B cell (primary cell): ENCODE measurements around the gene KAZN. TPM values are rescaled to one million over a fixed set of nuclear protein-coding genes. Genes with fewer than 3 reads are reported as not detected.

Experiments
- ATAC-seq: fragments of 200-7000 bp; cut with Tn5 transposase; one replicate; pipeline ENCODE4 v1.10.0; 2021; ENCODE audit warnings: low read depth, mild to moderate bottlenecking, moderate number of reproducible peaks, moderate library complexity
- CTCF ChIA-PET: fragments of 350-600 bp; sonication (Branson Sonifier 250); formaldehyde crosslinking; loops from one replicate; lab custom pipeline; 2021; ENCODE audit warnings: antibody characterized with exemption, inconsistent platforms; lab: Charles Lee
- POLR2A ChIA-PET: fragments of 350-600 bp; sonication (Branson Sonifier 250); formaldehyde crosslinking; loops from one replicate; lab custom pipeline; 2021; ENCODE audit warnings: antibody characterized with exemption; lab: Charles Lee
- DNase-seq: peaks from one replicate; pipeline ENCODE4 v3.0.0; 2013
- H2AFZ ChIP-seq: 2 replicates; pipeline ENCODE4 v1.6.1; 2012; ENCODE audit warnings: mild to moderate bottlenecking, low read depth, low read length; ENCODE audit not compliant: insufficient read depth, poor library complexity, severe bottlenecking
- H3K27ac ChIP-seq, 2 donors: 1 replicate in 1 of 2; 2 replicates in 1 of 2; pipeline ENCODE4 v1.5.1; 2012 to 2013; ENCODE audit warnings: low read length in 2 of 2, mild to moderate bottlenecking in 2 of 2, moderate library complexity in 1 of 2
- H3K27me3 ChIP-seq, 4 experiments: fragments of 200-600 bp in 1 of 4; sonication (generic) in 1 of 4; replicated peaks in 1 of 4; 1 replicate in 2 of 4; 2 replicates in 2 of 4; pipeline versions ENCODE4 v1.6.1 to v1.7.0; 2013 to 2016; ENCODE audit warnings: low read length in 3 of 4, mild to moderate bottlenecking in 2 of 4, mixed read lengths in 1 of 4, moderate library complexity in 1 of 4; ENCODE audit not compliant: insufficient read depth in 4 of 4, control insufficient read depth in 3 of 4; ENCODE audit errors: control extremely low read depth in 1 of 4
- H3K36me3 ChIP-seq, 2 experiments: replicated peaks in 1 of 2; 1 replicate in 1 of 2; 2 replicates in 1 of 2; pipeline versions ENCODE4 v1.6.1 to v1.7.1; 2013; ENCODE audit warnings: low read length in 1 of 2; ENCODE audit not compliant: insufficient read depth in 2 of 2, control insufficient read depth in 1 of 2; ENCODE audit errors: control extremely low read depth in 1 of 2, extremely low read depth in 1 of 2
- H3K4me1 ChIP-seq, 2 donors: fragments of 200-600 bp in 1 of 2; sonication (generic) in 1 of 2; 1 replicate in 1 of 2; 2 replicates in 1 of 2; pipeline versions ENCODE4 v1.5.1 to v1.6.1; 2013 to 2017; ENCODE audit warnings: low read length in 2 of 2; ENCODE audit not compliant: control insufficient read depth in 2 of 2, insufficient read depth in 2 of 2
- H3K4me2 ChIP-seq: replicated peaks from 2 replicates; pipeline ENCODE3; 2012; ENCODE audit warnings: mild to moderate bottlenecking, low read depth, low read length; ENCODE audit not compliant: poor library complexity, severe bottlenecking
- H3K4me3 ChIP-seq, 5 experiments: fragments of 200-600 bp in 1 of 5; sonication (generic) in 1 of 5; 1 replicate in 3 of 5; 2 replicates in 2 of 5; pipeline versions ENCODE4 v1.5.1 to v1.7.0; 2011 to 2016; ENCODE audit warnings: low read length in 4 of 5, mild to moderate bottlenecking in 4 of 5, low read depth in 2 of 5, control low read depth in 1 of 5, moderate library complexity in 1 of 5; ENCODE audit not compliant: insufficient read depth in 1 of 5; ENCODE audit errors: control extremely low read depth in 1 of 5, extremely low read depth in 1 of 5
- H3K79me2 ChIP-seq: fragments of 200-600 bp; sonication (generic); one replicate; pipeline ENCODE4 v1.6.0; 2016; ENCODE audit warnings: low read length; ENCODE audit not compliant: control insufficient read depth, insufficient read depth
- H3K9ac ChIP-seq: fragments of 200-600 bp; sonication (generic); 2 replicates; pipeline ENCODE4 v1.6.1; 2017; ENCODE audit warnings: mild to moderate bottlenecking, low read length, moderate library complexity
- H3K9me3 ChIP-seq, 3 donors: one replicate each; pipeline versions ENCODE4 v1.6.1 to v1.7.1; 2013; ENCODE audit warnings: low read length in 2 of 3; ENCODE audit not compliant: control insufficient read depth in 2 of 3, insufficient read depth in 1 of 3; ENCODE audit errors: control extremely low read depth in 1 of 3
- H4K20me1 ChIP-seq: 2 replicates; pipeline ENCODE4 v1.6.0; 2012; ENCODE audit warnings: mild to moderate bottlenecking, low read length; ENCODE audit not compliant: insufficient read depth, control insufficient read depth, poor library complexity, severe bottlenecking
- H3K27ac Mint-ChIP-seq: one replicate; pipeline ENCODE4 v1.8.0; 2021; ENCODE audit warnings: mixed read lengths
- H3K27me3 Mint-ChIP-seq: one replicate; pipeline ENCODE4 v1.8.0; 2021; ENCODE audit warnings: mixed read lengths
- H3K4me1 Mint-ChIP-seq: one replicate; pipeline ENCODE4 v1.8.0; 2021; ENCODE audit warnings: mixed read lengths
- H3K4me3 Mint-ChIP-seq: one replicate; pipeline ENCODE4 v1.8.0; 2021; ENCODE audit warnings: mixed read lengths
- H3K9me3 Mint-ChIP-seq: one replicate; pipeline ENCODE4 v1.8.0; 2022; ENCODE audit warnings: mixed read lengths; ENCODE audit not compliant: insufficient read depth
- CTCF ChIP-seq: fragments of 200-600 bp; IDR thresholded peaks from one replicate; pipeline ENCODE4 v1.8.0; 2022; ENCODE audit warnings: antibody characterized with exemption, mild to moderate bottlenecking
- EZH2 ChIP-seq: IDR thresholded peaks from 2 replicates; pipeline ENCODE4 v1.6.1; 2012; ENCODE audit warnings: borderline replicate concordance, low read depth, mild to moderate bottlenecking, moderate library complexity, low read length; ENCODE audit not compliant: insufficient read depth, poor library complexity, severe bottlenecking
- WGBS: methylation state at CpG from one replicate; pipeline ENCODE4 v1.1.5; 2013; ENCODE audit warnings: missing lambda C conversion rate; ENCODE audit not compliant: insufficient coverage; 5-methylcytosine and 5-hydroxymethylcytosine counted together
- intact Hi-C: fragments of 100-400 bp; cut with micrococcal nuclease; formaldehyde crosslinking; loops from one replicate; pipeline ENCODE4 v1.10.0; 2022
- polyA plus RNA-seq: library from polyadenylated mRNA; depleted of rRNA; stranded (reverse); fragments of >200 nt; gene quantifications from 2 replicates; pipeline ENCODE4 v1.2.3, GENCODE V29; 2012
- total RNA-seq, 2 donors: library from RNA; stranded (reverse); fragments of 120-200 nt in 1 of 2; gene quantifications; 1 replicate in 1 of 2; 2 replicates in 1 of 2; pipeline versions ENCODE4 v1.2.3 to v1.2.4, GENCODE V29; 2013 to 2022

Gene KAZN
- total and polyA plus RNA-seq, 2 donors (not counting 1 experiment from before 2014, with no cell fraction given), result 0.13 to 0.39 TPM

GRCh38 chr1:15057834-15058233, 459.3 kb downstream of the KAZN start:
- intact Hi-C loops, result no loop called here
- no peak overlapping the region for H3K4me3 Mint-ChIP-seq
- no peaks in the 10 kb centered on the region for H3K9me3 Mint-ChIP-seq
- H3K27ac ChIP-seq, result no peak overlapping the region
- no peaks in the 10 kb centered on the region for H4K20me1 ChIP-seq
- no peak overlapping the region for H3K4me2 ChIP-seq
- no peaks in the 10 kb centered on the region for H3K79me2 ChIP-seq
- no peak for DNase-seq
- H3K9ac ChIP-seq, result no peak overlapping the region
- ChIA-PET CTCF (interaction anchor here (1.0 kb wide), 1 partner anchor 10 kb away, joined by 3 read pairs; no protein-coding TSS in a partner anchor), POLR2A (no interaction called here)
- peaks cover 0 to 14% (median 6%) of the 10 kb centered on the region in 3 donors for H3K9me3 ChIP-seq
- TF ChIP-seq CTCF (no peak), EZH2 (no peak)
- H3K27me3 ChIP-seq, result no peaks in the 10 kb centered on the region
- 81% methylated on average over 5 of the region's 5 CpGs for WGBS
- no peak overlapping the region for H3K4me3 ChIP-seq
- H3K4me1 ChIP-seq, result no peaks in the 10 kb centered on the region
- no peaks in the 10 kb centered on the region for H3K4me1 Mint-ChIP-seq
- H3K27me3 Mint-ChIP-seq, result no peaks in the 10 kb centered on the region
- ATAC-seq, result no peak
- H3K27ac Mint-ChIP-seq, result no peak overlapping the region
- no peaks in the 10 kb centered on the region for H3K36me3 ChIP-seq
- no peak overlapping the region for H2AFZ ChIP-seq

DNA sequence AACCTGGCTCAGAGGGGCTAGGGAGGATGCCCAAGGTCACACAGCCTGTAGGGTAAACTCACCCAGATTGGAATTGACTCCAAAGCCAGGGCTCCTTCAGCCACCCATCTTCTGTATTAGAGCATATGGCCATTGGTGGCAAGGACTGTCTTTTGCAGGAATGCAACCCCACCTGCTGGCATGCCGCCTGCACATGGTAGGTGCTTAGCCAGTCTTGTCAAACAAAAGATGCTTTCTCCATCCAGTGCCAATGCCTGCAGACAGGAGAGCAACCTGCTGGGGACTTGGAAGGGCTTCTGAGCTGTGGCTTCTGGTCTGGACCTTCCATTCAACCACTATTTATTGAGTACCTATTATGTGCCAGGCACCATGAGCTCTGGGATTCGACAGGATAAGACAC, 459.8 kb downstream of the KAZN start:
- Histone ChIP-seq H3K9ac (no peak overlapping the region), H3K4me1 (no peaks in the 10 kb centered on the region), H2AFZ (no peak overlapping the region), H3K4me3 (no peak overlapping the region), H3K9me3 (peaks cover 0 to 10% (median 6%) of the 10 kb centered on the region in 3 donors), H3K27ac (no peak overlapping the region), H3K4me2 (no peak overlapping the region), H3K36me3 (no peaks in the 10 kb centered on the region), H4K20me1 (no peaks in the 10 kb centered on the region), H3K27me3 (no peaks in the 10 kb centered on the region), H3K79me2 (no peaks in the 10 kb centered on the region)
- ChIA-PET POLR2A (no interaction called here), CTCF (no interaction called here)
- intact Hi-C loops, result no loop called here
- DNase-seq (no peak), ATAC-seq (no peak)
- TF ChIP-seq CTCF (no peak), EZH2 (no peak)
- no peaks in the 10 kb centered on the region for H3K4me1 Mint-ChIP-seq
- no peak overlapping the region for H3K27ac Mint-ChIP-seq
- WGBS, result 100% methylated on average over 1 of the region's 2 CpGs
- H3K4me3 Mint-ChIP-seq, result no peak overlapping the region
- H3K9me3 Mint-ChIP-seq, result no peaks in the 10 kb centered on the region
- no peaks in the 10 kb centered on the region for H3K27me3 Mint-ChIP-seq
